ENCODE measurements around the gene EIPR1.
A peak's percentile ranks its signal among the peaks of the same experiment; 100 is the strongest.

The EIPR1 gene

GRCh38 chr2:3389193-3389592 is 11.6 kb upstream of the EIPR1 start:
- peaks cover 0 to 17% (median 7%) of the 10 kb centered on the region in 5 experiments for H3K9me3 ChIP-seq (ENCODE audit: control extremely low read depth in 1 of 5, control insufficient read depth in 4 of 5, insufficient read depth in 2 of 5, low read depth in 1 of 5, low read length in 4 of 5)
- H3K4me3 ChIP-seq (ENCODE audit: control insufficient read depth in 1 of 7, extremely low read depth in 1 of 7, insufficient read depth in 4 of 7, low read depth in 2 of 7, low read length in 6 of 7), result no peak overlapping the region
- ChIA-PET POLR2A (no interaction called here), CTCF (interaction anchor here (0.9 kb wide), 1 partner anchor 10 kb away, joined by 3 read pairs; the partner anchor contains the start of gene TRAPPC12)
- no peaks in the 10 kb centered on the region for H3K4me1 ChIP-seq (ENCODE audit: control extremely low read depth in 1 of 4, control insufficient read depth in 4 of 4, insufficient read depth in 4 of 4, low read length in 3 of 4)
- no peak overlapping the region for H3K27ac ChIP-seq (ENCODE audit: insufficient read depth in 1 of 2, low read depth in 1 of 2, low read length in 2 of 2, poor library complexity in 1 of 2, severe bottlenecking in 2 of 2)
- H3K36me3 ChIP-seq (ENCODE audit: control insufficient read depth in 4 of 4, insufficient read depth in 4 of 4, low read length in 3 of 4), result peaks cover 39 to 64% (median 54%) of the 10 kb centered on the region in 4 experiments
- 97% methylated on average over 29 of the region's 29 CpGs for WGBS (ENCODE audit: insufficient coverage)
- no peaks in the 10 kb centered on the region for H3K27me3 ChIP-seq (replicated peaks in 2 of 5; ENCODE audit: control insufficient read depth in 4 of 5, insufficient read depth in 5 of 5, low read length in 4 of 5)
- no peak for DNase-seq

- peaks cover 0 to 15% (median 4%) of the 10 kb centered on the region in 5 experiments for H3K9me3 ChIP-seq (ENCODE audit: control extremely low read depth in 1 of 5, control insufficient read depth in 4 of 5, insufficient read depth in 2 of 5, low read depth in 1 of 5, low read length in 4 of 5)
- no peak overlapping the region for H3K4me3 ChIP-seq (ENCODE audit: control insufficient read depth in 1 of 7, extremely low read depth in 1 of 7, insufficient read depth in 4 of 7, low read depth in 2 of 7, low read length in 6 of 7)
- H3K27ac ChIP-seq (ENCODE audit: insufficient read depth in 1 of 2, low read depth in 1 of 2, low read length in 2 of 2, poor library complexity in 1 of 2, severe bottlenecking in 2 of 2), result no peak overlapping the region
- ChIA-PET CTCF (interaction anchor here (0.9 kb wide), 1 partner anchor 9 kb away, joined by 3 read pairs; the partner anchor contains the start of gene TRAPPC12), POLR2A (no interaction called here)
- H3K4me1 ChIP-seq (ENCODE audit: control extremely low read depth in 1 of 4, control insufficient read depth in 4 of 4, insufficient read depth in 4 of 4, low read length in 3 of 4), result no peaks in the 10 kb centered on the region
- peaks cover 35 to 59% (median 48%) of the 10 kb centered on the region in 4 experiments for H3K36me3 ChIP-seq (ENCODE audit: control insufficient read depth in 4 of 4, insufficient read depth in 4 of 4, low read length in 3 of 4)
- no peaks in the 10 kb centered on the region for H3K27me3 ChIP-seq (replicated peaks in 2 of 5; ENCODE audit: control insufficient read depth in 4 of 5, insufficient read depth in 5 of 5, low read length in 4 of 5)
- 91% methylated on average over 25 of the region's 31 CpGs for WGBS (ENCODE audit: insufficient coverage)
- no peak for DNase-seq
These were observed 10.8 kb upstream of the EIPR1 start for GRCh38 chr2:3388412-3388738.

GRCh38 chr2:3387644-3388411 is 10.2 kb upstream of the EIPR1 start:
- ChIA-PET POLR2A (no interaction called here), CTCF (interaction anchor here (1.1 kb wide), 1 partner anchor 10 kb away, joined by 3 read pairs; no protein-coding TSS in a partner anchor)
- Histone ChIP-seq H3K9me3 (ENCODE audit: control extremely low read depth in 1 of 5, control insufficient read depth in 4 of 5, insufficient read depth in 2 of 5, low read depth in 1 of 5, low read length in 4 of 5) (peaks cover 0 to 15% (median 3%) of the 10 kb centered on the region in 5 experiments), H3K36me3 (ENCODE audit: control insufficient read depth in 4 of 4, insufficient read depth in 4 of 4, low read length in 3 of 4) (peaks cover 32 to 55% (median 46%) of the 10 kb centered on the region in 4 experiments), H3K4me3 (ENCODE audit: control insufficient read depth in 1 of 7, extremely low read depth in 1 of 7, insufficient read depth in 4 of 7, low read depth in 2 of 7, low read length in 6 of 7) (no peak overlapping the region), H3K27me3 (replicated peaks in 2 of 5; ENCODE audit: control insufficient read depth in 4 of 5, insufficient read depth in 5 of 5, low read length in 4 of 5) (no peaks in the 10 kb centered on the region), H3K27ac (ENCODE audit: insufficient read depth in 1 of 2, low read depth in 1 of 2, low read length in 2 of 2, poor library complexity in 1 of 2, severe bottlenecking in 2 of 2) (no peak overlapping the region), H3K4me1 (ENCODE audit: control extremely low read depth in 1 of 4, control insufficient read depth in 4 of 4, insufficient read depth in 4 of 4, low read length in 3 of 4) (no peaks in the 10 kb centered on the region)
- WGBS (ENCODE audit: insufficient coverage), result 97% methylated on average over 87 of the region's 89 CpGs
- DNase-seq, result no peak

GRCh38 chr2:3387011-3387410 is 9.4 kb upstream of the EIPR1 start:
- peaks cover 0 to 12% (median 3%) of the 10 kb centered on the region in 5 experiments for H3K9me3 ChIP-seq (ENCODE audit: control extremely low read depth in 1 of 5, control insufficient read depth in 4 of 5, insufficient read depth in 2 of 5, low read depth in 1 of 5, low read length in 4 of 5)
- DNase-seq, result no peak
- peaks cover 27 to 50% (median 40%) of the 10 kb centered on the region in 4 experiments for H3K36me3 ChIP-seq (ENCODE audit: control insufficient read depth in 4 of 4, insufficient read depth in 4 of 4, low read length in 3 of 4)
- H3K4me3 ChIP-seq (ENCODE audit: control insufficient read depth in 1 of 7, extremely low read depth in 1 of 7, insufficient read depth in 4 of 7, low read depth in 2 of 7, low read length in 6 of 7), result no peak overlapping the region
- ChIA-PET POLR2A (no interaction called here), CTCF (interaction anchor here (1.1 to 1.6 kb wide), 2 partner anchors 10 to 37 kb away, joined by 3 to 5 read pairs; no protein-coding TSS in a partner anchor)
- H3K27ac ChIP-seq (ENCODE audit: insufficient read depth in 1 of 2, low read depth in 1 of 2, low read length in 2 of 2, poor library complexity in 1 of 2, severe bottlenecking in 2 of 2), result no peak overlapping the region
- H3K27me3 ChIP-seq (replicated peaks in 2 of 5; ENCODE audit: control insufficient read depth in 4 of 5, insufficient read depth in 5 of 5, low read length in 4 of 5), result no peaks in the 10 kb centered on the region
- WGBS (ENCODE audit: insufficient coverage), result 100% methylated on average over 2 of the region's 5 CpGs
- no peaks in the 10 kb centered on the region for H3K4me1 ChIP-seq (ENCODE audit: control extremely low read depth in 1 of 4, control insufficient read depth in 4 of 4, insufficient read depth in 4 of 4, low read length in 3 of 4)

GRCh38 chr2:3386448-3386958 is 8.9 kb upstream of the EIPR1 start:
- Histone ChIP-seq H3K27me3 (replicated peaks in 2 of 5; ENCODE audit: control insufficient read depth in 4 of 5, insufficient read depth in 5 of 5, low read length in 4 of 5) (no peaks in the 10 kb centered on the region), H3K9me3 (ENCODE audit: control extremely low read depth in 1 of 5, control insufficient read depth in 4 of 5, insufficient read depth in 2 of 5, low read depth in 1 of 5, low read length in 4 of 5) (peaks cover 0 to 12% (median 3%) of the 10 kb centered on the region in 5 experiments), H3K4me1 (ENCODE audit: control extremely low read depth in 1 of 4, control insufficient read depth in 4 of 4, insufficient read depth in 4 of 4, low read length in 3 of 4) (no peaks in the 10 kb centered on the region), H3K27ac (ENCODE audit: insufficient read depth in 1 of 2, low read depth in 1 of 2, low read length in 2 of 2, poor library complexity in 1 of 2, severe bottlenecking in 2 of 2) (no peak overlapping the region), H3K4me3 (ENCODE audit: control insufficient read depth in 1 of 7, extremely low read depth in 1 of 7, insufficient read depth in 4 of 7, low read depth in 2 of 7, low read length in 6 of 7) (no peak overlapping the region), H3K36me3 (ENCODE audit: control insufficient read depth in 4 of 4, insufficient read depth in 4 of 4, low read length in 3 of 4) (peaks cover 23 to 46% (median 36%) of the 10 kb centered on the region in 4 experiments)
- no peak for DNase-seq
- 100% methylated on average over 4 of the region's 10 CpGs for WGBS (ENCODE audit: insufficient coverage)
- CTCF ChIA-PET, result interaction anchor here (1.1 to 1.6 kb wide), 2 partner anchors 11 to 37 kb away, joined by 3 to 5 read pairs; no protein-coding TSS in a partner anchor
- POLR2A ChIA-PET, result no interaction called here

GRCh38 chr2:3379647-3380534 is 2.3 kb upstream of the EIPR1 start, which contains the start of gene TRAPPC12:
Gene TRAPPC12 (plus strand): TSS chr2:3379694. CDS start chr2:3387624, 7,930 bp downstream.
- Histone ChIP-seq H3K4me1 (ENCODE audit: control extremely low read depth in 1 of 4, control insufficient read depth in 4 of 4, insufficient read depth in 4 of 4, low read length in 3 of 4) (peaks cover 15 to 37% (median 31%) of the 10 kb centered on the region in 4 experiments), H3K4me3 (ENCODE audit: control insufficient read depth in 1 of 7, extremely low read depth in 1 of 7, insufficient read depth in 4 of 7, low read depth in 2 of 7, low read length in 6 of 7) (peak within 1 kb of the TSS; percentile 62 to 96 (median 85)), H3K27me3 (replicated peaks in 2 of 5; ENCODE audit: control insufficient read depth in 4 of 5, insufficient read depth in 5 of 5, low read length in 4 of 5) (no peaks in the 10 kb centered on the region), H3K27ac (ENCODE audit: insufficient read depth in 1 of 2, low read depth in 1 of 2, low read length in 2 of 2, poor library complexity in 1 of 2, severe bottlenecking in 2 of 2) (peak within 1 kb of the TSS; percentile 79 to 93), H3K36me3 (ENCODE audit: control insufficient read depth in 4 of 4, insufficient read depth in 4 of 4, low read length in 3 of 4) (peaks cover 0 to 10% (median 6%) of the 10 kb centered on the region in 4 experiments), H3K9me3 (ENCODE audit: control extremely low read depth in 1 of 5, control insufficient read depth in 4 of 5, insufficient read depth in 2 of 5, low read depth in 1 of 5, low read length in 4 of 5) (no peaks in the 10 kb centered on the region)
- under 1% methylated on average over 55 of the region's 61 CpGs for WGBS (ENCODE audit: insufficient coverage)
- DNase-seq, result peak; percentile 92 to 95 (median 94)
- POLR2A ChIA-PET, result interaction anchor here (1.0 to 1.4 kb wide), 3 partner anchors 18 to 178 kb away, joined by 3 to 5 read pairs (median 3); partner anchors contain the start of gene RNASEH1
- CTCF ChIA-PET, result interaction anchor here (1.6 kb wide), 1 partner anchor 9 kb away, joined by 3 read pairs; no protein-coding TSS in a partner anchor
